ENCODE results near the gene GBF1.

- TF ChIP-seq, protein P1, sequence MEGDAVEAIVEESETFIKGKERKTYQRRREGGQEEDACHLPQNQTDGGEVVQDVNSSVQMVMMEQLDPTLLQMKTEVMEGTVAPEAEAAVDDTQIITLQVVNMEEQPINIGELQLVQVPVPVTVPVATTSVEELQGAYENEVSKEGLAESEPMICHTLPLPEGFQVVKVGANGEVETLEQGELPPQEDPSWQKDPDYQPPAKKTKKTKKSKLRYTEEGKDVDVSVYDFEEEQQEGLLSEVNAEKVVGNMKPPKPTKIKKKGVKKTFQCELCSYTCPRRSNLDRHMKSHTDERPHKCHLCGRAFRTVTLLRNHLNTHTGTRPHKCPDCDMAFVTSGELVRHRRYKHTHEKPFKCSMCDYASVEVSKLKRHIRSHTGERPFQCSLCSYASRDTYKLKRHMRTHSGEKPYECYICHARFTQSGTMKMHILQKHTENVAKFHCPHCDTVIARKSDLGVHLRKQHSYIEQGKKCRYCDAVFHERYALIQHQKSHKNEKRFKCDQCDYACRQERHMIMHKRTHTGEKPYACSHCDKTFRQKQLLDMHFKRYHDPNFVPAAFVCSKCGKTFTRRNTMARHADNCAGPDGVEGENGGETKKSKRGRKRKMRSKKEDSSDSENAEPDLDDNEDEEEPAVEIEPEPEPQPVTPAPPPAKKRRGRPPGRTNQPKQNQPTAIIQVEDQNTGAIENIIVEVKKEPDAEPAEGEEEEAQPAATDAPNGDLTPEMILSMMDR (IDR thresholded peaks at IDR 0.05) = no peak
- TF ChIP-seq POLR2AphosphoS5 (IDR thresholded peaks at IDR 0.05) (no peak), POLR2A (IDR thresholded peaks at IDR 0.05) (no peak)
Measured at GRCh38 chr10:102227050-102227449, 18.3 kb upstream of the GBF1 start.

All from stomach (tissue), 4 donors.